Epidermal melanocyte (primary cell): ENCODE data around the gene MBP.

Experiments used
- DNase-seq: peaks from one replicate; pipeline ENCODE4 v3.0.0; 2011; ENCODE audit warnings: low spot score; ENCODE audit not compliant: insufficient read length

Gene MBP

GRCh38 chr18:77052297-77052982 lies 80.1 kb downstream of the MBP start:
- no peak for DNase-seq

GRCh38 chr18:77051581-77052296 lies 80.8 kb downstream of the MBP start:
- no peak for DNase-seq

GRCh38 chr18:77049938-77050337 lies 82.6 kb downstream of the MBP start:
- no peak for DNase-seq

- DNase-seq = no peak
Measured at GRCh38 chr18:77047803-77048419, 84.7 kb downstream of the MBP start.

GRCh38 chr18:77046994-77047393 lies 85.6 kb downstream of the MBP start:
- no peak for DNase-seq

GRCh38 chr18:77046409-77046808 lies 86.2 kb downstream of the MBP start:
- no peak for DNase-seq

GRCh38 chr18:77045677-77046076 lies 86.9 kb downstream of the MBP start:
- DNase-seq = no peak

GRCh38 chr18:77044866-77045664 lies 87.5 kb downstream of the MBP start:
- DNase-seq = no peak

- no peak for DNase-seq
Measured at GRCh38 chr18:77043541-77044280, 88.9 kb downstream of the MBP start.

GRCh38 chr18:77042583-77042982 lies 90.0 kb downstream of the MBP start:
- DNase-seq = no peak

GRCh38 chr18:77039196-77040130 lies 93.1 kb downstream of the MBP start:
- no peak for DNase-seq

- no peak for DNase-seq
Measured at GRCh38 chr18:77038182-77038858, 94.3 kb downstream of the MBP start.

GRCh38 chr18:77037567-77037966 lies 95.0 kb downstream of the MBP start:
- no peak for DNase-seq

GRCh38 chr18:77035380-77036187 lies 97.0 kb downstream of the MBP start:
- no peak for DNase-seq

- no peak for DNase-seq
Measured at GRCh38 chr18:77033575-77033974, 99.0 kb downstream of the MBP start.

- DNase-seq = peak; percentile 60
Measured at GRCh38 chr18:77032181-77032701, 100.3 kb downstream of the MBP start.

- DNase-seq = no peak
Measured at GRCh38 chr18:77031662-77032061, 100.9 kb downstream of the MBP start.

- DNase-seq = no peak
Measured at GRCh38 chr18:77030201-77030600, 102.4 kb downstream of the MBP start.
